HepG2 (cell line): Measurements from ENCODE around the gene THADA. TPM values are rescaled to one million over a fixed set of nuclear protein-coding genes. Genes with fewer than 3 reads are reported as not detected.
A peak's percentile ranks its signal among the peaks of the same experiment; 100 is the strongest.

Experiments
- GABPA ChIP-seq, 2 experiments: IDR thresholded peaks; 2 replicates each; pipeline ENCODE4 v1.6.1; 2011 to 2016; ENCODE audit warnings: low read depth in 2 of 2, low read length in 1 of 2, missing biosample characterization in 1 of 2, missing genetic modification characterization in 1 of 2
- HES4 ChIP-seq: sonication (generic); formaldehyde crosslinking; IDR thresholded peaks from 2 replicates; pipeline ENCODE4 v1.9.0; 2021; ENCODE audit warnings: mild to moderate bottlenecking, missing genetic modification reagents, borderline replicate concordance
- HOXA3 ChIP-seq: sonication (generic); formaldehyde crosslinking; IDR thresholded peaks from 2 replicates; pipeline ENCODE4 v1.5.0; 2020; ENCODE audit warnings: missing genetic modification reagents
- HOXA5 ChIP-seq: sonication (generic); formaldehyde crosslinking; IDR thresholded peaks from 2 replicates; pipeline ENCODE4 v1.4.0; 2020; ENCODE audit warnings: missing genetic modification reagents
- KDM2A ChIP-seq: sonication (generic); formaldehyde crosslinking; IDR thresholded peaks from 2 replicates; pipeline ENCODE4 v1.4.0; 2020; ENCODE audit warnings: low read depth, missing genetic modification reagents, borderline replicate concordance
- NRL ChIP-seq: sonication (generic); formaldehyde crosslinking; IDR thresholded peaks from 2 replicates; pipeline ENCODE4 v1.5.0; 2020; ENCODE audit warnings: missing genetic modification reagents, mild to moderate bottlenecking, moderate library complexity, borderline replicate concordance
- ZFP37 ChIP-seq: sonication (generic); formaldehyde crosslinking; IDR thresholded peaks from 2 replicates; pipeline ENCODE4 v1.4.0; 2020; ENCODE audit warnings: missing genetic modification reagents, borderline replicate concordance
- ZNF441 ChIP-seq: sonication (generic); formaldehyde crosslinking; IDR thresholded peaks from 2 replicates; pipeline ENCODE4 v1.7.0; 2021; ENCODE audit warnings: missing genetic modification reagents, borderline replicate concordance
- ZNF446 ChIP-seq: sonication (generic); formaldehyde crosslinking; IDR thresholded peaks from 2 replicates; pipeline ENCODE4 v1.5.0; 2020; ENCODE audit warnings: mild to moderate bottlenecking, missing genetic modification reagents
- ZNF781 ChIP-seq: sonication (generic); formaldehyde crosslinking; IDR thresholded peaks from 2 replicates; pipeline ENCODE4 v1.5.1; 2020; ENCODE audit warnings: borderline replicate concordance, mild to moderate bottlenecking, missing genetic modification reagents; ENCODE audit errors: not compliant biosample characterization
- ZSCAN25 ChIP-seq: sonication (generic); formaldehyde crosslinking; IDR thresholded peaks from 2 replicates; pipeline ENCODE4 v1.8.0; 2022; ENCODE audit warnings: mild to moderate bottlenecking, missing genetic modification reagents
- polyA plus RNA-seq, 8 experiments: library from polyadenylated mRNA; depleted of rRNA in 3 of 8; stranded (reverse) in 7 of 8; unstranded in 1 of 8; fragments of >200 nt; fragmentation: Illumina TruSeq in 4 of 8; extraction: Trizol in 4 of 8; gene quantifications; 2 replicates each; pipeline versions ENCODE4 v1.2.1 to v1.2.3, GENCODE V29; 2011 to 2016; ENCODE audit warnings: low read depth in 4 of 8, missing spikeins in 1 of 8, mixed read lengths in 1 of 8; ENCODE audit not compliant: insufficient read depth in 1 of 8
- total RNA-seq, 5 experiments: library from RNA; depleted of rRNA; stranded (reverse); fragments of >200 nt; fragmentation: Illumina TruSeq; extraction: Trizol; gene quantifications; 2 replicates each; pipeline ENCODE4 v1.2.3, GENCODE V29; 2016; ENCODE audit warnings: low read depth in 1 of 5
- TF ChIP-seq, protein P1 (sequence below): sonication (generic); formaldehyde crosslinking; IDR thresholded peaks from 2 replicates; pipeline ENCODE4 v1.9.0; 2021; ENCODE audit warnings: missing genetic modification reagents, borderline replicate concordance
- TF ChIP-seq, protein P2 (sequence below): sonication (generic); formaldehyde crosslinking; conservative IDR thresholded peaks from 2 replicates; pipeline ENCODE4 v1.8.0; 2022; ENCODE audit warnings: low read depth, missing genetic modification reagents
- TF ChIP-seq, protein P3 (sequence below): sonication (generic); formaldehyde crosslinking; IDR thresholded peaks from 2 replicates; pipeline ENCODE4 v1.9.0; 2022; ENCODE audit warnings: missing genetic modification reagents, mild to moderate bottlenecking, borderline replicate concordance
- TF ChIP-seq, protein P4 (sequence below), 2 experiments: sonication (generic) in 1 of 2; formaldehyde crosslinking in 1 of 2; IDR thresholded peaks; 2 replicates each; pipeline versions ENCODE4 v1.4.0 to v1.6.1; 2018 to 2020; ENCODE audit warnings: missing genetic modification reagents in 2 of 2, borderline replicate concordance in 1 of 2, low read depth in 1 of 2, mild to moderate bottlenecking in 1 of 2, missing biosample characterization in 1 of 2
- TF ChIP-seq, protein P5 (sequence below): sonication (generic); formaldehyde crosslinking; IDR thresholded peaks from 2 replicates; pipeline ENCODE4 v1.8.1; 2023; ENCODE audit warnings: missing genetic modification reagents, inconsistent platforms, borderline replicate concordance
- TF ChIP-seq, protein P6 (sequence below): sonication (generic); formaldehyde crosslinking; IDR thresholded peaks from 2 replicates; pipeline ENCODE4 v1.4.0; 2020; ENCODE audit warnings: mild to moderate bottlenecking, low read depth, missing genetic modification reagents

THADA gene
- total and polyA plus RNA-seq, 2 of the 13 experiments (the other 11 are each of a cell fraction or from before 2014, with no cell fraction given): 12.7 to 21.7 TPM

DNA sequence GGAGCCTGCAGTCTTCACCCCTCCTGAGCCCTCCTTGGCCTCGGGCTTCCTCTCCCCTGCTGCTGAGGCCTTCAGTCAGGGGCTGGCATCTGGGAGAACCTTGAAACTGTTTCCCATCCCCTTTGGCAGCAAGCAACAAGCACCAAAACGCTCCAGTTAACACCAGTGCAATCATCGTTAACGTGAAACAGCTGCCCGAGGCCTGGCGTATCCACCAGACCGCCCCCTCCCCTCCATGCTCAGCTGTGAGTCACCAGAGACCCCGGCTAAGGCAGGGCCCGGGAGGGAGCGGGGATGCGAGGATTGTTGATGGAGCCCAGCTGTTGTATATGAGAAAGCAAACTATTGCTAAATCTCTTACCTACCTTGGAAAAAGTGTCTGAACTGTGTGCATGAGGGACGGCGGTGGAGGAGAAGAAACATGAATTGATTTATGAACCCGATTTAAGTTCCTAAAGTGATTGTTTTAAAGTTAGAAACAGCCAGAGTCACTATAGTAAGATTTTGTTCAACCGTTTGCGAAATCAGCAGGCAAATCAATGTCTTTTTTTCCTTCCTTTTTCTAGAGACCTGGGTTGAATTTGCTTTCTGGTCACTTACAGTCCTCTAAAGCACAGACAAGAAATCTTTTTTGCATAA lies 374.6 kb downstream of the THADA start (continued):
- TF ChIP-seq, protein P1, sequence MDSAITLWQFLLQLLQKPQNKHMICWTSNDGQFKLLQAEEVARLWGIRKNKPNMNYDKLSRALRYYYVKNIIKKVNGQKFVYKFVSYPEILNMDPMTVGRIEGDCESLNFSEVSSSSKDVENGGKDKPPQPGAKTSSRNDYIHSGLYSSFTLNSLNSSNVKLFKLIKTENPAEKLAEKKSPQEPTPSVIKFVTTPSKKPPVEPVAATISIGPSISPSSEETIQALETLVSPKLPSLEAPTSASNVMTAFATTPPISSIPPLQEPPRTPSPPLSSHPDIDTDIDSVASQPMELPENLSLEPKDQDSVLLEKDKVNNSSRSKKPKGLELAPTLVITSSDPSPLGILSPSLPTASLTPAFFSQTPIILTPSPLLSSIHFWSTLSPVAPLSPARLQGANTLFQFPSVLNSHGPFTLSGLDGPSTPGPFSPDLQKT (CRISPR knock-in tag): no peak
- TF ChIP-seq HOXA5 (0 out of 2 replicates have a peak, but pooled peaks have one; percentile 22), ZNF441 (CRISPR knock-in tag) (no peak), ZNF446 (CRISPR knock-in tag) (0 out of 2 replicates have a peak, but pooled peaks have one; percentile 37), HOXA3 (CRISPR knock-in tag) (peak; percentile 46; the same call in 1 of the 2 replicates), ZFP37 (CRISPR knock-in tag) (0 out of 2 replicates have a peak, but pooled peaks have one; percentile 53), ZNF781 (CRISPR knock-in tag) (no peak), ZSCAN25 (CRISPR knock-in tag) (peak; percentile 80), KDM2A (CRISPR knock-in tag) (peak; percentile 63), HES4 (no peak), NRL (CRISPR knock-in tag) (peak; percentile 77; the same call in 1 of the 2 replicates), GABPA (IDR thresholded peaks at IDR 0.05; ENCODE audit: low read depth, low read length) (no peak), GABPA (CRISPR knock-in tag; IDR thresholded peaks at IDR 0.05; ENCODE audit: low read depth) (peak; percentile 38; the same call in 1 of the 2 replicates)
- TF ChIP-seq, protein P2, sequence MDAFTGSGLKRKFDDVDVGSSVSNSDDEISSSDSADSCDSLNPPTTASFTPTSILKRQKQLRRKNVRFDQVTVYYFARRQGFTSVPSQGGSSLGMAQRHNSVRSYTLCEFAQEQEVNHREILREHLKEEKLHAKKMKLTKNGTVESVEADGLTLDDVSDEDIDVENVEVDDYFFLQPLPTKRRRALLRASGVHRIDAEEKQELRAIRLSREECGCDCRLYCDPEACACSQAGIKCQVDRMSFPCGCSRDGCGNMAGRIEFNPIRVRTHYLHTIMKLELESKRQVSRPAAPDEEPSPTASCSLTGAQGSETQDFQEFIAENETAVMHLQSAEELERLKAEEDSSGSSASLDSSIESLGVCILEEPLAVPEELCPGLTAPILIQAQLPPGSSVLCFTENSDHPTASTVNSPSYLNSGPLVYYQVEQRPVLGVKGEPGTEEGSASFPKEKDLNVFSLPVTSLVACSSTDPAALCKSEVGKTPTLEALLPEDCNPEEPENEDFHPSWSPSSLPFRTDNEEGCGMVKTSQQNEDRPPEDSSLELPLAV (CRISPR knock-in tag): no peak
- TF ChIP-seq, protein P3, sequence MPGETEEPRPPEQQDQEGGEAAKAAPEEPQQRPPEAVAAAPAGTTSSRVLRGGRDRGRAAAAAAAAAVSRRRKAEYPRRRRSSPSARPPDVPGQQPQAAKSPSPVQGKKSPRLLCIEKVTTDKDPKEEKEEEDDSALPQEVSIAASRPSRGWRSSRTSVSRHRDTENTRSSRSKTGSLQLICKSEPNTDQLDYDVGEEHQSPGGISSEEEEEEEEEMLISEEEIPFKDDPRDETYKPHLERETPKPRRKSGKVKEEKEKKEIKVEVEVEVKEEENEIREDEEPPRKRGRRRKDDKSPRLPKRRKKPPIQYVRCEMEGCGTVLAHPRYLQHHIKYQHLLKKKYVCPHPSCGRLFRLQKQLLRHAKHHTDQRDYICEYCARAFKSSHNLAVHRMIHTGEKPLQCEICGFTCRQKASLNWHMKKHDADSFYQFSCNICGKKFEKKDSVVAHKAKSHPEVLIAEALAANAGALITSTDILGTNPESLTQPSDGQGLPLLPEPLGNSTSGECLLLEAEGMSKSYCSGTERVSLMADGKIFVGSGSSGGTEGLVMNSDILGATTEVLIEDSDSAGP (CRISPR knock-in tag): peak; percentile 51; the same call in 1 of the 2 replicates
- TF ChIP-seq, protein P4, sequence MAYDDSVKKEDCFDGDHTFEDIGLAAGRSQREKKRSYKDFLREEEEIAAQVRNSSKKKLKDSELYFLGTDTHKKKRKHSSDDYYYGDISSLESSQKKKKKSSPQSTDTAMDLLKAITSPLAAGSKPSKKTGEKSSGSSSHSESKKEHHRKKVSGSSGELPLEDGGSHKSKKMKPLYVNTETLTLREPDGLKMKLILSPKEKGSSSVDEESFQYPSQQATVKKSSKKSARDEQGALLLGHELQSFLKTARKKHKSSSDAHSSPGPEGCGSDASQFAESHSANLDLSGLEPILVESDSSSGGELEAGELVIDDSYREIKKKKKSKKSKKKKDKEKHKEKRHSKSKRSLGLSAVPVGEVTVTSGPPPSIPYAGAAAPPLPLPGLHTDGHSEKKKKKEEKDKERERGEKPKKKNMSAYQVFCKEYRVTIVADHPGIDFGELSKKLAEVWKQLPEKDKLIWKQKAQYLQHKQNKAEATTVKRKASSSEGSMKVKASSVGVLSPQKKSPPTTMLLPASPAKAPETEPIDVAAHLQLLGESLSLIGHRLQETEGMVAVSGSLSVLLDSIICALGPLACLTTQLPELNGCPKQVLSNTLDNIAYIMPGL (CRISPR knock-in tag; IDR thresholded peaks at IDR 0.05; ENCODE audit: borderline replicate concordance in 1 of 2, low read depth in 1 of 2): peak in 1 of 2 experiments; percentile 17; a peak in 1 of 4 replicates
- TF ChIP-seq, protein P5, sequence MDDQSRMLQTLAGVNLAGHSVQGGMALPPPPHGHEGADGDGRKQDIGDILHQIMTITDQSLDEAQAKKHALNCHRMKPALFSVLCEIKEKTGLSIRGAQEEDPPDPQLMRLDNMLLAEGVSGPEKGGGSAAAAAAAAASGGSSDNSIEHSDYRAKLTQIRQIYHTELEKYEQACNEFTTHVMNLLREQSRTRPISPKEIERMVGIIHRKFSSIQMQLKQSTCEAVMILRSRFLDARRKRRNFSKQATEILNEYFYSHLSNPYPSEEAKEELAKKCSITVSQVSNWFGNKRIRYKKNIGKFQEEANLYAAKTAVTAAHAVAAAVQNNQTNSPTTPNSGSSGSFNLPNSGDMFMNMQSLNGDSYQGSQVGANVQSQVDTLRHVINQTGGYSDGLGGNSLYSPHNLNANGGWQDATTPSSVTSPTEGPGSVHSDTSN (CRISPR knock-in tag): no peak
- TF ChIP-seq, protein P6, sequence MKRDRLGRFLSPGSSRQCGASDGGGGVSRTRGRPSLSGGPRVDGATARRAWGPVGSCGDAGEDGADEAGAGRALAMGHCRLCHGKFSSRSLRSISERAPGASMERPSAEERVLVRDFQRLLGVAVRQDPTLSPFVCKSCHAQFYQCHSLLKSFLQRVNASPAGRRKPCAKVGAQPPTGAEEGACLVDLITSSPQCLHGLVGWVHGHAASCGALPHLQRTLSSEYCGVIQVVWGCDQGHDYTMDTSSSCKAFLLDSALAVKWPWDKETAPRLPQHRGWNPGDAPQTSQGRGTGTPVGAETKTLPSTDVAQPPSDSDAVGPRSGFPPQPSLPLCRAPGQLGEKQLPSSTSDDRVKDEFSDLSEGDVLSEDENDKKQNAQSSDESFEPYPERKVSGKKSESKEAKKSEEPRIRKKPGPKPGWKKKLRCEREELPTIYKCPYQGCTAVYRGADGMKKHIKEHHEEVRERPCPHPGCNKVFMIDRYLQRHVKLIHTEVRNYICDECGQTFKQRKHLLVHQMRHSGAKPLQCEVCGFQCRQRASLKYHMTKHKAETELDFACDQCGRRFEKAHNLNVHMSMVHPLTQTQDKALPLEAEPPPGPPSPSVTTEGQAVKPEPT (CRISPR knock-in tag): peak; percentile 56; the same call in 1 of the 2 replicates
